OCI-LY1 (cell line): ENCODE data around the gene PRTG.

ENCODE experiments used
- CTCF ChIP-seq: fragments of 200-600 bp; sonication (generic), shearing (Covaris generic); IDR thresholded peaks from 2 replicates; pipeline ENCODE4 v1.5.1; 2017; ENCODE audit warnings: mild to moderate bottlenecking, antibody characterized with exemption, low read length, moderate library complexity, mixed read lengths
- EZH2 ChIP-seq: fragments of 200-600 bp; sonication (generic), shearing (Covaris generic); IDR thresholded peaks from 2 replicates; pipeline ENCODE4 v1.8.0; 2017; ENCODE audit warnings: borderline replicate concordance, mixed run types, mild to moderate bottlenecking, antibody characterized with exemption, low read length, moderate library complexity, mixed read lengths

- TF ChIP-seq CTCF, result no peak
- no peak for TF ChIP-seq EZH2
Measured at GRCh38 chr15:55738715-55739114, 4.2 kb downstream of the PRTG start.
